Measurements from ENCODE around the gene GDPD4.

GRCh38 chr11:77207618-77208313 is 93.7 kb downstream of the GDPD4 start:
- no peak for TF ChIP-seq CTCF (IDR thresholded peaks at IDR 0.05 in 4 of 5, conservative IDR thresholded peaks at IDR 0.05 in 1 of 5)
- no peak for TF ChIP-seq POLR2A (IDR thresholded peaks at IDR 0.05)
